ENCODE data around the gene BICDL1. TPM values are rescaled to one million over a fixed set of nuclear protein-coding genes. Genes with fewer than 3 reads are reported as not detected.

Gene BICDL1
- total RNA-seq, 1 experiment from 2014 or later, result 2.4 TPM

DNA sequence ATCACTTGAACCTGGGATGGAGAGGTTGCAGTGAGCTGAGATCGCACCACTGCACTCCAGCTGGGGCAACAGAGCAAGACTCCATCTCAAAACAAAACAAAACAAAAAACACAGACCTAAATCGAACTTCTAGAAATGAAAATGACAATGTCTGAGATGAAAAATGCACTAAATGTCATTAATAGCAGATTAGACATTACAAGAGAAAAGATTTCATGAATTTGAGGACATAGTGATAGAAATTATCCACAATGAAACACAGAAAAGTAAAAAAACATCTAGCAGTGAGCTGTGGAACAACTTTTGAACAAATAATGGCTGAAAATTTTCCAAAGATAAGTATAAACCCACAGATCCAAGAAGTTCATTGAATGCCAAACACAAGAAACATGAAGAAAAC lies 35.2 kb downstream of the BICDL1 start:
- Histone ChIP-seq H3K27me3 (replicated peaks; ENCODE audit: insufficient read depth, low read depth, low read length, poor library complexity) (no peaks in the 10 kb centered on the region), H3K4me1 (ENCODE audit: insufficient read depth, low read length, poor library complexity, severe bottlenecking) (no peaks in the 10 kb centered on the region), H3K27ac (ENCODE audit: low read depth, low read length, poor library complexity, severe bottlenecking) (no peak overlapping the region), H3K9me3 (ENCODE audit: low read depth, low read length, poor library complexity, severe bottlenecking) (no peaks in the 10 kb centered on the region), H3K4me3 (ENCODE audit: low read depth, low read length, poor library complexity, severe bottlenecking) (no peak overlapping the region), H3K36me3 (ENCODE audit: insufficient read depth, low read length, poor library complexity, severe bottlenecking) (no peaks in the 10 kb centered on the region)
- DNase-seq (ENCODE audit: low spot score), result no peak
- POLR2A ChIA-PET (ENCODE audit: low non-redundant PET), result no interaction called here
- intact Hi-C loops (cut with micrococcal nuclease; ENCODE audit: unreplicated experiment), result no loop called here
- no TSS peak for BruUV-seq (replicated peaks)
- TF ChIP-seq, protein P1, sequence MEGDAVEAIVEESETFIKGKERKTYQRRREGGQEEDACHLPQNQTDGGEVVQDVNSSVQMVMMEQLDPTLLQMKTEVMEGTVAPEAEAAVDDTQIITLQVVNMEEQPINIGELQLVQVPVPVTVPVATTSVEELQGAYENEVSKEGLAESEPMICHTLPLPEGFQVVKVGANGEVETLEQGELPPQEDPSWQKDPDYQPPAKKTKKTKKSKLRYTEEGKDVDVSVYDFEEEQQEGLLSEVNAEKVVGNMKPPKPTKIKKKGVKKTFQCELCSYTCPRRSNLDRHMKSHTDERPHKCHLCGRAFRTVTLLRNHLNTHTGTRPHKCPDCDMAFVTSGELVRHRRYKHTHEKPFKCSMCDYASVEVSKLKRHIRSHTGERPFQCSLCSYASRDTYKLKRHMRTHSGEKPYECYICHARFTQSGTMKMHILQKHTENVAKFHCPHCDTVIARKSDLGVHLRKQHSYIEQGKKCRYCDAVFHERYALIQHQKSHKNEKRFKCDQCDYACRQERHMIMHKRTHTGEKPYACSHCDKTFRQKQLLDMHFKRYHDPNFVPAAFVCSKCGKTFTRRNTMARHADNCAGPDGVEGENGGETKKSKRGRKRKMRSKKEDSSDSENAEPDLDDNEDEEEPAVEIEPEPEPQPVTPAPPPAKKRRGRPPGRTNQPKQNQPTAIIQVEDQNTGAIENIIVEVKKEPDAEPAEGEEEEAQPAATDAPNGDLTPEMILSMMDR (conservative IDR thresholded peaks at IDR 0.05; ENCODE audit: low read depth, low read length), result no peak
- TF ChIP-seq EZH2 (IDR thresholded peaks at IDR 0.05; ENCODE audit: borderline replicate concordance, low read depth, low read length, poor library complexity, severe bottlenecking), result no peak
- CTCF ChIA-PET, result no interaction called here

DNA sequence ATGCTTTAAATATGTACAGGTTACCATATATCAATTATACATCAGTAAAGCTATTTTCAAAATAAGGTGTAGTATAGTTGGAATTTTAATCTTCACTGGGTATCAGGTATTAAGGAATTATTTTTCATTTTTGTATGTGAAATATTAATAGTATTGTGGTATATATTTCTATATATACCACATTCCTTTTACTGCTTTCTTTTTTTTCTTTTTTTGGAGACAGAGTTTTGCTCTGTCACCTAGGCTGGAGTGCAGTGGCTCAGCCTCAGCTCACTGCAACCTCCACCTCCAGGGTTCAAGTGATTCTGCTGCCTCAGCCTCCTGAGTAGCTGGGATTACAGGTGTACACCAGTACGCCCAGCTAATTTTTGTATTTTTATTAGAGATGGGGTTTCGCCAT lies 36.6 kb downstream of the BICDL1 start:
- TF ChIP-seq, protein P1 (conservative IDR thresholded peaks at IDR 0.05; ENCODE audit: low read depth, low read length), result no peak
- TF ChIP-seq EZH2 (IDR thresholded peaks at IDR 0.05; ENCODE audit: borderline replicate concordance, low read depth, low read length, poor library complexity, severe bottlenecking), result no peak
- H3K4me1 ChIP-seq (ENCODE audit: insufficient read depth, low read length, poor library complexity, severe bottlenecking), result no peaks in the 10 kb centered on the region
- no TSS peak for BruUV-seq (replicated peaks)
- CTCF ChIA-PET, result no interaction called here
- H3K4me3 ChIP-seq (ENCODE audit: low read depth, low read length, poor library complexity, severe bottlenecking), result no peak overlapping the region
- no peaks in the 10 kb centered on the region for H3K36me3 ChIP-seq (ENCODE audit: insufficient read depth, low read length, poor library complexity, severe bottlenecking)
- no peak overlapping the region for H3K27ac ChIP-seq (ENCODE audit: low read depth, low read length, poor library complexity, severe bottlenecking)
- POLR2A ChIA-PET (ENCODE audit: low non-redundant PET), result no interaction called here
- no peaks in the 10 kb centered on the region for H3K27me3 ChIP-seq (replicated peaks; ENCODE audit: insufficient read depth, low read depth, low read length, poor library complexity)
- intact Hi-C loops (cut with micrococcal nuclease; ENCODE audit: unreplicated experiment), result no loop called here
- DNase-seq (ENCODE audit: low spot score), result no peak
- H3K9me3 ChIP-seq (ENCODE audit: low read depth, low read length, poor library complexity, severe bottlenecking), result no peaks in the 10 kb centered on the region

DNA sequence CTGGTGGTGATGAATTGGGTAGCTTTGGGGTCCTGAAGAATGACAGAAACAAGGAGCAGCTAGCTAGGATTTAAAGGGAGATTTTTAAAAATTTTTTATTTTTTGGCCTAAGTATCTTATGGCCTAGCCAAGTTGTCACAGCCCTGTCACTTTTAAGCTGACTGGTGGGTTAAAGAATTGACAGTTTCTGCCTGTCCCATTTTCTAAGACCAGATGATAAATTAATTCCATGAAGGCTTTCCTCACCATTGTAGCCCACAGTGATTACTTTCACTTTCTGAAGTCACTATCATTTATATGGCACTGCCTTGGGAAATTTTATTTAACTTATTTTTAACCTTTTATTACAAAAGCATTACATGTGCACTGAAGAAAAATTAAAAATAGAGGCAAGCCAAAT lies 43.2 kb downstream of the BICDL1 start:
- ChIA-PET POLR2A (ENCODE audit: low non-redundant PET) (no interaction called here), CTCF (interaction anchor here (0.6 kb wide), 1 partner anchor 266 kb away, joined by 4 read pairs; no protein-coding TSS in a partner anchor)
- BruUV-seq (replicated peaks), result no TSS peak
- intact Hi-C loops (cut with micrococcal nuclease; ENCODE audit: unreplicated experiment), result no loop called here
- H3K27me3 ChIP-seq (replicated peaks; ENCODE audit: insufficient read depth, low read depth, low read length, poor library complexity), result no peaks in the 10 kb centered on the region
- H3K4me3 ChIP-seq (ENCODE audit: low read depth, low read length, poor library complexity, severe bottlenecking), result no peak overlapping the region
- TF ChIP-seq, protein P1 (conservative IDR thresholded peaks at IDR 0.05; ENCODE audit: low read depth, low read length), result no peak
- no peak for TF ChIP-seq EZH2 (IDR thresholded peaks at IDR 0.05; ENCODE audit: borderline replicate concordance, low read depth, low read length, poor library complexity, severe bottlenecking)
- H3K36me3 ChIP-seq (ENCODE audit: insufficient read depth, low read length, poor library complexity, severe bottlenecking), result no peaks in the 10 kb centered on the region
- no peak for DNase-seq (ENCODE audit: low spot score)
- no peaks in the 10 kb centered on the region for H3K9me3 ChIP-seq (ENCODE audit: low read depth, low read length, poor library complexity, severe bottlenecking)
- no peaks in the 10 kb centered on the region for H3K4me1 ChIP-seq (ENCODE audit: insufficient read depth, low read length, poor library complexity, severe bottlenecking)
- H3K27ac ChIP-seq (ENCODE audit: low read depth, low read length, poor library complexity, severe bottlenecking), result no peak overlapping the region

All from A673 (cell line).